IMR-90 (cell line): ENCODE measurements around the gene UTF1. TPM values are rescaled to one million over a fixed set of nuclear protein-coding genes. Genes with fewer than 3 reads are reported as not detected.

Experiments
- ATAC-seq: fragments of 200-7000 bp; cut with Tn5 transposase; 2 replicates; pipeline ENCODE4 v1.9.1; 2020; ENCODE audit warnings: low read depth, mild to moderate bottlenecking, moderate library complexity
- BruUV-seq: library from RNA; stranded (reverse); fragments of 400-500 nt; replicated peaks from 2 replicates; lab custom pipeline; 2021; lab: Mats Ljungman, UMichigan
- CTCF ChIA-PET: fragments of 300-600 bp; formaldehyde crosslinking; extraction: SDS; loops from one replicate; lab custom pipeline; 2021; ENCODE audit warnings: antibody characterized with exemption; lab: Yijun Ruan, JAX
- POLR2A ChIA-PET: fragments of 300-600 bp; sonication (Branson Sonifier 250); formaldehyde crosslinking; loops from one replicate; lab custom pipeline; 2022; ENCODE audit warnings: antibody characterized with exemption; ENCODE audit not compliant: unreplicated experiment; lab: Charles Lee
- DNase-seq: peaks from one replicate; pipeline ENCODE4 v3.0.0; 2013
- H2AFZ ChIP-seq: replicated peaks from 2 replicates; pipeline ENCODE3; 2013; ENCODE audit warnings: low read length, mild to moderate bottlenecking; ENCODE audit not compliant: poor library complexity
- H2AK5ac ChIP-seq: 2 replicates; pipeline ENCODE4 v1.6.1; 2013; ENCODE audit warnings: low read depth, low read length, inconsistent platforms
- H2AK9ac ChIP-seq: replicated peaks from 2 replicates; pipeline ENCODE3; 2013; ENCODE audit warnings: mild to moderate bottlenecking, low read depth, low read length, moderate library complexity; ENCODE audit not compliant: poor library complexity
- H2BK120ac ChIP-seq: 2 replicates; pipeline ENCODE4 v1.6.1; 2013; ENCODE audit warnings: low read depth, low read length, inconsistent platforms
- H2BK15ac ChIP-seq: 3 replicates; pipeline ENCODE4 v1.6.1; 2013; ENCODE audit warnings: low read depth, low read length, inconsistent platforms
- H2BK20ac ChIP-seq: 2 replicates; pipeline ENCODE4 v1.6.1; 2013; ENCODE audit warnings: low read depth, mild to moderate bottlenecking, inconsistent platforms, low read length, moderate library complexity
- H2BK5ac ChIP-seq: 2 replicates; pipeline ENCODE4 v1.6.1; 2013; ENCODE audit warnings: mild to moderate bottlenecking, low read depth, low read length, inconsistent platforms; ENCODE audit not compliant: poor library complexity, severe bottlenecking
- H3K14ac ChIP-seq: replicated peaks from 2 replicates; pipeline ENCODE4 v1.6.1; 2013; ENCODE audit warnings: low read depth, low read length, inconsistent platforms
- H3K18ac ChIP-seq: 2 replicates; pipeline ENCODE4 v1.6.1; 2013; ENCODE audit warnings: low read depth, low read length, control low read depth
- H3K23ac ChIP-seq: 2 replicates; pipeline ENCODE4 v1.6.1; 2013; ENCODE audit warnings: low read depth, low read length, inconsistent platforms
- H3K27ac ChIP-seq: 2 replicates; pipeline ENCODE4 v1.5.1; 2013; ENCODE audit warnings: mild to moderate bottlenecking, control low read depth, low read length; ENCODE audit not compliant: insufficient read depth
- H3K27me3 ChIP-seq: 2 replicates; pipeline ENCODE4 v1.6.1; 2013; ENCODE audit warnings: low read length; ENCODE audit not compliant: control insufficient read depth, insufficient read depth
- H3K36me3 ChIP-seq: 2 replicates; pipeline ENCODE4 v1.6.1; 2013; ENCODE audit warnings: low read length, mixed read lengths; ENCODE audit not compliant: control insufficient read depth, insufficient read depth
- H3K4ac ChIP-seq: 2 replicates; pipeline ENCODE4 v1.6.1; 2013; ENCODE audit warnings: low read depth, low read length, inconsistent platforms
- H3K4me1 ChIP-seq: 2 replicates; pipeline ENCODE4 v1.6.1; 2013; ENCODE audit warnings: low read length, mixed read lengths; ENCODE audit not compliant: control insufficient read depth, insufficient read depth
- H3K4me2 ChIP-seq: 2 replicates; pipeline ENCODE4 v1.6.1; 2013; ENCODE audit warnings: low read depth, mild to moderate bottlenecking, control low read depth, low read length, moderate library complexity
- H3K4me3 ChIP-seq: 2 replicates; pipeline ENCODE4 v1.5.1; 2013; ENCODE audit warnings: low read depth, mild to moderate bottlenecking, control low read depth, low read length, moderate library complexity; ENCODE audit not compliant: insufficient read depth
- H3K56ac ChIP-seq: 2 replicates; pipeline ENCODE4 v1.6.1; 2013; ENCODE audit warnings: low read length, inconsistent platforms; ENCODE audit not compliant: insufficient read depth; ENCODE audit errors: extremely low read depth
- H3K79me1 ChIP-seq, 2 experiments: 2 replicates each; pipeline ENCODE4 v1.6.1; 2013; ENCODE audit warnings: low read length in 2 of 2, inconsistent platforms in 1 of 2, low read depth in 1 of 2
- H3K9ac ChIP-seq: 2 replicates; pipeline ENCODE4 v1.6.1; 2013; ENCODE audit warnings: low read depth, low read length, control low read depth
- H3K9me1 ChIP-seq: 2 replicates; pipeline ENCODE4 v1.6.1; 2013; ENCODE audit warnings: low read length, inconsistent platforms; ENCODE audit not compliant: insufficient read depth
- H3K9me3 ChIP-seq: 2 replicates; pipeline ENCODE4 v1.6.1; 2013; ENCODE audit warnings: low read length; ENCODE audit not compliant: control insufficient read depth, insufficient read depth
- H4K20me1 ChIP-seq: 2 replicates; pipeline ENCODE4 v1.6.1; 2013; ENCODE audit warnings: low read length, inconsistent platforms; ENCODE audit not compliant: insufficient read depth
- H4K5ac ChIP-seq: 2 replicates; pipeline ENCODE4 v1.6.1; 2013; ENCODE audit warnings: mild to moderate bottlenecking, low read depth, low read length, control low read depth
- H4K8ac ChIP-seq, 2 experiments: 2 replicates each; pipeline ENCODE4 v1.6.1; 2013; ENCODE audit warnings: low read depth in 2 of 2, low read length in 2 of 2, control low read depth in 1 of 2, inconsistent platforms in 1 of 2
- H4K91ac ChIP-seq: 2 replicates; pipeline ENCODE4 v1.6.1; 2013; ENCODE audit warnings: low read depth, low read length, inconsistent platforms; ENCODE audit not compliant: insufficient read depth
- FOS ChIP-seq: fragments of 150-350 bp; IDR thresholded peaks from 2 replicates; pipeline ENCODE4 v1.6.1; 2016; ENCODE audit warnings: low read depth, low read length
- POLR2A ChIP-seq: IDR thresholded peaks from 2 replicates; pipeline ENCODE4 v1.6.1; 2012; ENCODE audit warnings: mild to moderate bottlenecking, low read depth, low read length
- RAD21 ChIP-seq: IDR thresholded peaks from 2 replicates; pipeline ENCODE4 v1.6.1; 2012; ENCODE audit warnings: low read length, improper control_type of control experiment
- WGBS, 2 experiments: methylation state at CpG; one replicate each; pipeline versions ENCODE4 v1.1.5 to v1.1.7; 2013; ENCODE audit warnings: missing lambda C conversion rate in 2 of 2; ENCODE audit not compliant: insufficient read length in 1 of 2; ENCODE audit errors: extremely low coverage in 2 of 2; 5-methylcytosine and 5-hydroxymethylcytosine counted together
- dilution Hi-C: fragments of 300-500 bp; cut with HindIII; formaldehyde crosslinking; loops from one replicate; pipeline ENCODE4 v1.14.3; 2018; ENCODE audit warnings: low sequenced_read_pairs; ENCODE audit not compliant: unreplicated experiment
- in situ Hi-C: fragments of 300-500 bp; cut with MboI; formaldehyde crosslinking; loops from 3 replicates; pipeline ENCODE4 v1.14.3; 2019; ENCODE audit warnings: low sequenced_read_pairs, inconsistent platforms, mixed read lengths
- intact Hi-C: fragments of 100-400 bp; cut with micrococcal nuclease; formaldehyde crosslinking; loops from 2 replicates; pipeline ENCODE4 v1.10.0; 2022
- polyA plus RNA-seq, 3 experiments: library from polyadenylated mRNA; depleted of rRNA; stranded (reverse); fragments of >200 nt; gene quantifications; 2 replicates each; pipeline ENCODE4 v1.2.3, GENCODE V29; 2012; ENCODE audit warnings: low replicate concordance in 1 of 3
- total RNA-seq: library from RNA; depleted of rRNA; stranded (reverse); fragments of >200 nt; gene quantifications from 2 replicates; pipeline ENCODE4 v1.2.3, GENCODE V29; 2012

UTF1 gene
- total and polyA plus RNA-seq, 2 of the 4 experiments (the other 2 are of a cell fraction), result not detected

DNA sequence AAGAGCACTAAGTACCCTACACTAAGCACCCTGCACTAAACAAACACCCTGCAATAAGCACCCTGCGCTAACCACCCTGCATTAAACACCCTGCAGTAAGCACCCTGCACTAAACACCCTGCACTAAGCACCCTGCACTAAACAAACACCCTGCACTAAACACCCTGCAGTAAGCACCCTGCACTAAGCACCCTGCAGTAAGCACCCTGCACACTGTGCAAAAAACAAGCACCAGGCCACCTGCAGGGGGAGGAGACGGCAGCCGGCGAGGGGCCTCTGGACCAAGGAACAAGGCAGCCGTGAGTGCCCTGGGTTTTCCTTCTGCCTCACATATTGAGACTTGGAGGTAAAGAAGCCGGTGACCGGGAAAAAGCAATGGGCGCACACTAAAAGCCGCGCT, 39.8 kb upstream of the UTF1 start:
- no peak overlapping the region for H4K5ac ChIP-seq
- H2AK9ac ChIP-seq, result no peak overlapping the region
- DNase-seq, result no peak
- POLR2A ChIA-PET, result no interaction called here
- no peaks in the 10 kb centered on the region for H3K9me1 ChIP-seq
- no peak overlapping the region for H4K91ac ChIP-seq
- peaks cover 4% of the 10 kb centered on the region; the same call in 1 of the 2 replicates for H3K9me3 ChIP-seq
- dilution Hi-C loops (no loop called here), in situ Hi-C loops (no loop called here), intact Hi-C loops (no loop called here)
- no peak overlapping the region for H2BK15ac ChIP-seq
- H2BK5ac ChIP-seq, result no peak overlapping the region
- WGBS, 2 experiments, result 80% methylated on average over 1 of the region's 10 CpGs; no CpG with 5 or more reads in 1 of the 2 experiments
- CTCF ChIA-PET, result no interaction called here
- no peak overlapping the region for H3K23ac ChIP-seq
- H3K14ac ChIP-seq, result no peak overlapping the region
- H3K4me1 ChIP-seq, result no peaks in the 10 kb centered on the region
- no peaks in the 10 kb centered on the region for H4K20me1 ChIP-seq
- TF ChIP-seq RAD21 (no peak), POLR2A (no peak), FOS (no peak)
- H2AK5ac ChIP-seq, result no peak overlapping the region
- H2BK20ac ChIP-seq, result no peak overlapping the region
- H3K79me1 ChIP-seq, result no peaks in the 10 kb centered on the region
- H3K4me3 ChIP-seq, result no peak overlapping the region
- no peak overlapping the region for H3K4ac ChIP-seq
- H3K36me3 ChIP-seq, result no peaks in the 10 kb centered on the region
- no TSS peak for BruUV-seq
- no peak overlapping the region for H2AFZ ChIP-seq
- no peaks in the 10 kb centered on the region for H3K27me3 ChIP-seq
- no peak overlapping the region for H4K8ac ChIP-seq
- no peak overlapping the region for H3K56ac ChIP-seq
- H3K9ac ChIP-seq, result no peak overlapping the region
- no peak for ATAC-seq
- H3K27ac ChIP-seq, result no peak overlapping the region
- H3K4me2 ChIP-seq, result no peak overlapping the region
- no peak overlapping the region for H3K18ac ChIP-seq
- no peak overlapping the region for H2BK120ac ChIP-seq
